ENCODE data around the gene GAK.

GAK gene

DNA sequence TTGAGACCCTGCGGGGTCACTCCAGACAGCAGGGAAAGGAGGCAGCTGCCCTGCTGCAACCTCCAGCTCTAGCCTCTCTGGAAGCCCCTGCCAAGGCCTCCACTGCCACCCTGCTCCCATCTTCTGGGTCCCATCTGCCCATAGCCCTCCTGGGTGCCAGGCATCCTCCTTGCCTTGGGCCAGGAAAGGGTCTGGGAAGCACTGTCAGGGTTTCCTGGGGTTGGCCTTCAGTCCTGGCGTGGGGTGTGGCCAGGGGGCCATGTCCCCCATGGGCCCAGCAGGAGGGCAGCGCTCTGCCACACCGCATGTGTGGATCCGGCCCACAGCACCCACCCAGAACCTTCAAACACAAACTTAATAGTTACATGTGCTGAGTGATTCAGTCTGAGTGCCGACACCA lies 102.8 kb downstream of the GAK start:
- no peak overlapping the region for H3K4me3 ChIP-seq (ENCODE audit: low read depth, low read length)
- DNase-seq (ENCODE audit: low read depth): no peak
- TF ChIP-seq, protein P1, sequence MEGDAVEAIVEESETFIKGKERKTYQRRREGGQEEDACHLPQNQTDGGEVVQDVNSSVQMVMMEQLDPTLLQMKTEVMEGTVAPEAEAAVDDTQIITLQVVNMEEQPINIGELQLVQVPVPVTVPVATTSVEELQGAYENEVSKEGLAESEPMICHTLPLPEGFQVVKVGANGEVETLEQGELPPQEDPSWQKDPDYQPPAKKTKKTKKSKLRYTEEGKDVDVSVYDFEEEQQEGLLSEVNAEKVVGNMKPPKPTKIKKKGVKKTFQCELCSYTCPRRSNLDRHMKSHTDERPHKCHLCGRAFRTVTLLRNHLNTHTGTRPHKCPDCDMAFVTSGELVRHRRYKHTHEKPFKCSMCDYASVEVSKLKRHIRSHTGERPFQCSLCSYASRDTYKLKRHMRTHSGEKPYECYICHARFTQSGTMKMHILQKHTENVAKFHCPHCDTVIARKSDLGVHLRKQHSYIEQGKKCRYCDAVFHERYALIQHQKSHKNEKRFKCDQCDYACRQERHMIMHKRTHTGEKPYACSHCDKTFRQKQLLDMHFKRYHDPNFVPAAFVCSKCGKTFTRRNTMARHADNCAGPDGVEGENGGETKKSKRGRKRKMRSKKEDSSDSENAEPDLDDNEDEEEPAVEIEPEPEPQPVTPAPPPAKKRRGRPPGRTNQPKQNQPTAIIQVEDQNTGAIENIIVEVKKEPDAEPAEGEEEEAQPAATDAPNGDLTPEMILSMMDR (IDR thresholded peaks at IDR 0.05; ENCODE audit: low read depth, low read length): no peak
- no peak for TF ChIP-seq MYC (IDR thresholded peaks at IDR 0.05; ENCODE audit: low read depth, low read length)
- no peak for TF ChIP-seq POLR2A (IDR thresholded peaks at IDR 0.05; ENCODE audit: extremely low read depth, insufficient read length)
- TF ChIP-seq, protein P2, sequence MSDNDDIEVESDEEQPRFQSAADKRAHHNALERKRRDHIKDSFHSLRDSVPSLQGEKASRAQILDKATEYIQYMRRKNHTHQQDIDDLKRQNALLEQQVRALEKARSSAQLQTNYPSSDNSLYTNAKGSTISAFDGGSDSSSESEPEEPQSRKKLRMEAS (IDR thresholded peaks at IDR 0.05; ENCODE audit: low read depth, low read length): no peak

DNA sequence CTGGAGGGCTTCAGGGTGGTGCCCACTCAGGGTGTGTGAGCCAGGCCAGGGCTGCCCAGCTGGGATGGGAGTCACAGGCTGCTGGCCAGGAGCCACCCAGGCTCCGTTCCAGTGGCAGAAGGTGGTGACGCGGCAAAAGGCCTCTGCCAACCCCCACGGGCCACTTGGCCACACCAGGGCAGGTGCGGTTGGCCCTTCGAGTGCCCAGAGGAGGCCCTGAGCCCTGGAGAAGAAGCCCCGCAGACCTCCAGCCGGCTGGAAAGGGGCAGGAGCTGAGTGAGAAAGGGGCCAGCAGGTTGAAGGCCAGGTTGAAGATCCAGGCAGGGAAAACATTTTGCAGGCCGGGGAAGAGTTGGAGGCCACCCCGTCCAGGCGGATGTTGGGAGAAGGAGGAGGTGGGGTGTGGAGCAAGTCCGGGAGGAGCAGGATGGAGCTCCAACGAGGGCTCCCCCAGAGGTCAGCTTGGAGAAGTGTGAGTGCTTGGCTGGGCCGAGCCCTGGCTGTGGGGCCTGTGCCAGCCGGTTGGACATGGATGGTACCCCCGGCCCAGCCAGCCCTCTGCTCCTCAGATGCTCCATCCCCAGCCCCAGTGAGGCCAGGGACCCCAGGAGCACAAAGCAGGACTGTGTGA lies 103.4 kb downstream of the GAK start:
- DNase-seq (ENCODE audit: low read depth): no peak
- H3K4me3 ChIP-seq (ENCODE audit: low read depth, low read length): no peak overlapping the region
- TF ChIP-seq, protein P2 (IDR thresholded peaks at IDR 0.05; ENCODE audit: low read depth, low read length): no peak
- TF ChIP-seq, protein P1 (IDR thresholded peaks at IDR 0.05; ENCODE audit: low read depth, low read length): no peak
- TF ChIP-seq MYC (IDR thresholded peaks at IDR 0.05; ENCODE audit: low read depth, low read length) (no peak), POLR2A (IDR thresholded peaks at IDR 0.05; ENCODE audit: extremely low read depth, insufficient read length) (no peak)

DNA sequence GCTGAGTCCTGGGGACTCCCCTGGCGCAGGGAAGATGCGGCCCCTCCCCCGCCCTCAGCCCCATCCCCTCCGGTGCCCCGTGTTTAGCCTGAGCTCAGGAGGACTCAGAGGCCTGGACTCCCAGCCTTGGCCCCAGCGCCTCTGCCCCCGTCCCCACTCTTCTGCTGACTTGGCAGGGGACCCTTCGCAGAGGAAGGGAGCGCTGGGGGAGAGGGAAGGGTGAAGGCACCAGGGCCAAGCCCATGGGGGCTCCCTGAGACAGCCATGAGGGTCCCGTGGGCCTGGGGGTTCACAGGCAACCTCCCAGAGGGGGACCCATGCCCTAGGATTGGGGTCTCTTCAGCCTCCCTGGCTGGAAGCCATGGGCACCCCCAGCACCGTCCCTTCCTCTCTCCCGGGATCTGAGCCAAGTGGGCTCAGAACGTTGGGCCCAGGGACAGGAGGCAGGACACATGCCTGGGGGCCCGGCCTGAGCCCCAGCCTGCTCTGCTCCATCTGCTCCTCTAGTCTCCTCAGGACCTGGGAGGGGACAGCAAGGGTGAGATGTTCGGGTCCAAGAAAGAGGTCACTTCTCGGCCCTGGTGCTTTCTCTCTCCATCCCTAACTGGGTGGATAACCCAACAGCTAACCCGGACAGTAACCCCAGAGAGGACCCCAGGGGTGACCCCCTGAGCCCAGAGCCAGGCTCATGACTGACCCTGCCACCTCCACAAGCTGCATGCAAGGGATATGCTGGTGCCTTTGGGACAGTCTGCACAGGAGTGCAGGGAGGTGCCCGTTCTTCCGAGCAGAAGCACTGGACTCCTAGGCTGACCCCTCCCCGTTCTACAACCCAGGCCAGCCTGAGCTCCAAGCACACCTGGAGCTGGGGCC lies 104.7 kb downstream of the GAK start:
- no peak overlapping the region for H3K4me3 ChIP-seq (ENCODE audit: low read depth, low read length)
- DNase-seq (ENCODE audit: low read depth): no peak
- TF ChIP-seq POLR2A (IDR thresholded peaks at IDR 0.05; ENCODE audit: extremely low read depth, insufficient read length): no peak
- TF ChIP-seq, protein P2 (IDR thresholded peaks at IDR 0.05; ENCODE audit: low read depth, low read length): no peak
- TF ChIP-seq MYC (IDR thresholded peaks at IDR 0.05; ENCODE audit: low read depth, low read length): no peak
- TF ChIP-seq, protein P1 (IDR thresholded peaks at IDR 0.05; ENCODE audit: low read depth, low read length): no peak

DNA sequence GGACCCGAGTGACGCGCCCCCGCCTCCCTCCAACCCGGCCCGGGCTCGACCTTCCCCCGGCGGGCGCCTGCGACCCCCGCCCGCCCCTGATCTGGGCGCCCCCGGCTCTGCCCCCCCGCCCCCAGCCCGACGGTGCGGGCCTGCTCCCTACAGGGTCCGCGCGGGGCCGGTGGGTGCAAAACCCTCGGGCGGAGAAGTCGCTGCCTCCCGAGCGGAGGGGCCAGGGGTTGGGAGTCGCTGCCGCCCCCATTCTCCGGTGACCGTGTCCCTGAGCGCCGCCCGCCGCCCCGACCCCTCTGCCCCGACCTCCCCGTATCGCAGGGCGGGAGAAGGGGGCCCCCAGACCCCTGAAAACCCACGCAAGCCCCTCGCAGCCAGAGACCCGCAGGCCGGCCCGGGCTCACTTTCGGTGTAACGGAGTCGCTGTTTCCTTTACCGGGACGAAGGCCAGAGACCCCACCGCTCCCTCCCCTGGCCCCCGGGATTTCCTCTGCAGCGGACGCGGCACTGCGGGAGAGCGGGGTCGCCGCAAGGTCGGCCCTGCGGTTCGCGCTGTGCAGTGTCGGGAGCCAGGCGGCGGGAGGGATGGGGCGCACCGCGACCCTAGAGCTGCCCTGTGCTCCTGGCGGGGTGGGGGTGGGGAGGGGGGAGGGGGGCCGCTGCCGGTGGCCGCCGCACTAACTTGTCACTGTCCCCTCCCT lies 105.5 kb downstream of the GAK start:
- TF ChIP-seq, protein P2 (IDR thresholded peaks at IDR 0.05; ENCODE audit: low read depth, low read length): no peak
- TF ChIP-seq POLR2A (IDR thresholded peaks at IDR 0.05; ENCODE audit: extremely low read depth, insufficient read length): no peak
- TF ChIP-seq, protein P1 (IDR thresholded peaks at IDR 0.05; ENCODE audit: low read depth, low read length): no peak
- TF ChIP-seq MYC (IDR thresholded peaks at IDR 0.05; ENCODE audit: low read depth, low read length): no peak
- no peak overlapping the region for H3K4me3 ChIP-seq (ENCODE audit: low read depth, low read length)
- no peak for DNase-seq (ENCODE audit: low read depth)

DNA sequence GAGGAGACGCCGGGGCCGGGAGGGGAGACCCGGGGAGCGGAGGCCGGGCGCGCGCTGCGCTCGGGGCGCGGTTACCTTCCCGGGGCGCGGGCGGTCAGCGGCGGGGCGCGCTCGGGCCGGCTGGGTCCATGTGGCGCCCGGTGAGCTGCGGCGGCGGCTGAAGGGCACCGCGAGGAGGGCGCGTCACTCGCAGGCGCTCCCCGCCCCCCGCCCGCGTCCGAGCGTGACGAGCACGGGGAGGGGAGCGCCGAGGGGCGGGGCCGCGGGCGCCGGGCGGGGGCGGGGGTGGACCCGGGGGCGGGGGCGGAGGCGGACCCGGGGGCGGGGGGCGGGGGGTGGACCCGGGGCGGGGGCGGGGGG lies 106.2 kb downstream of the GAK start, which contains the start of gene CPLX1:
TSS of gene CPLX1 (minus strand) at position 159 of the 360 bp plus-strand sequence. CDS start 1,607 bp downstream, outside the sequence.
- DNase-seq (ENCODE audit: low read depth): no peak
- TF ChIP-seq MYC (IDR thresholded peaks at IDR 0.05; ENCODE audit: low read depth, low read length) (no peak), POLR2A (IDR thresholded peaks at IDR 0.05; ENCODE audit: extremely low read depth, insufficient read length) (no peak)
- TF ChIP-seq, protein P2 (IDR thresholded peaks at IDR 0.05; ENCODE audit: low read depth, low read length): no peak
- TF ChIP-seq, protein P1 (IDR thresholded peaks at IDR 0.05; ENCODE audit: low read depth, low read length): no peak
- H3K4me3 ChIP-seq (ENCODE audit: low read depth, low read length): no peak within 1 kb of the TSS

Measured in NB4 (cell line).